Measurements from ENCODE around the gene SIRT2. TPM values are rescaled to one million over a fixed set of nuclear protein-coding genes. Genes with fewer than 3 reads are reported as not detected.

SIRT2 gene
- total and polyA plus RNA-seq, 2 of the 13 experiments (the other 11 are each of a cell fraction or from before 2014, with no cell fraction given): 22.3 to 26.1 TPM

DNA sequence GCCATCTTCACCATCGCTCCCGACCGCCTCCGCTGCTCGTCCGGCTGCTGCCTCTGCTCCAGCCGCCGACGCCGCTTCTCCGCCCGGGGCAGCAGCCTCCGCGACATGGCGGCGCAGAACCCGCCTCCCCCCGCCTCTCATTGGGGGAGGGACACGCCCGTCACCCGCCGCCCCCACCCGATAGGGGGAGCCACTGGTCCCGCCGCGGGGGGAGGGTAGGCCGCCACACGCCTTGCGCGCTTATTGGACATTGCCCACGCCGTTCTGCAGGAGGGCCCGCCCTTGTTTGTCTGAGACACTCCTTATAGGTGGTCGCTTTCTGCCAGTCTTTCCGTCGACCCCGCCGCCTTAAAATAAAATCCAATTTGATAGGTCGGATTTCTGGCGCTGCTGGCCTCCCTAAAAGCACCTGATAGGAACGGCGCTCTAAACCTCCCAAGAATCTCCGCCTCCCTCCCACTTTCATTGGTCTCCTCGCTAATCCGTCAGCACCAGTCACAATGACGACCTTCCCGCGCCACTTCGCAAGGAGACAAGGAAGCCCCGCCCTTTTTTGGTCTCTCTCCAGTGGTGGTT, 49.5 kb downstream of the SIRT2 start, which contains the start of gene HNRNPL (continued):
- TF ChIP-seq BRD4 (CRISPR knock-in tag; IDR thresholded peaks at IDR 0.05) (no peak; the same call in 1 of the 2 replicates), NONO (IDR thresholded peaks at IDR 0.05) (no peak), NONO (CRISPR knock-in tag; conservative IDR thresholded peaks at IDR 0.05) (peak; percentile 80), SP5 (CRISPR knock-in tag; IDR thresholded peaks at IDR 0.05; ENCODE audit: borderline replicate concordance, low read depth) (peak; percentile 55; the same call in 1 of the 2 replicates), FOXO1 (CRISPR knock-in tag; IDR thresholded peaks at IDR 0.05) (0 out of 2 replicates have a peak, but pooled peaks have one; percentile 12), POLR2A (IDR thresholded peaks at IDR 0.05; ENCODE audit: insufficient read depth in 1 of 2, low read depth in 2 of 2, low read length in 2 of 2) (peak; percentile 67 to 80; a peak in 3 of 4 replicates), MAFK (conservative IDR thresholded peaks at IDR 0.05 in 1 of 2, IDR thresholded peaks at IDR 0.05 in 1 of 2; ENCODE audit: low read length in 2 of 2) (no peak), ZNF772 (CRISPR knock-in tag; IDR thresholded peaks at IDR 0.05) (0 out of 2 replicates have a peak, but pooled peaks have one; percentile 45), MTA3 (CRISPR knock-in tag; IDR thresholded peaks at IDR 0.05) (no peak), ZNF343 (CRISPR knock-in tag; IDR thresholded peaks at IDR 0.05) (no peak), ZNF225 (CRISPR knock-in tag; IDR thresholded peaks at IDR 0.05) (no peak), SRF (IDR thresholded peaks at IDR 0.05; ENCODE audit: low read depth, low read length) (peak; percentile 67; the same call in 1 of the 2 replicates), ZSCAN21 (CRISPR knock-in tag; IDR thresholded peaks at IDR 0.05; ENCODE audit: borderline replicate concordance) (peak; percentile 63; the same call in 1 of the 2 replicates), PHB2 (IDR thresholded peaks at IDR 0.05; ENCODE audit: partially characterized antibody) (no peak), TOE1 (CRISPR knock-in tag; IDR thresholded peaks at IDR 0.05) (no peak), CBX2 (IDR thresholded peaks at IDR 0.05; ENCODE audit: low read depth, low read length) (no peak), CBX2 (CRISPR knock-in tag; IDR thresholded peaks at IDR 0.05; ENCODE audit: low read depth) (no peak), ZFP37 (CRISPR knock-in tag; IDR thresholded peaks at IDR 0.05; ENCODE audit: borderline replicate concordance) (no peak), ZNF235 (CRISPR knock-in tag; IDR thresholded peaks at IDR 0.05; ENCODE audit: borderline replicate concordance) (no peak; the same call in 1 of the 2 replicates), SPEN (CRISPR knock-in tag; IDR thresholded peaks at IDR 0.05; ENCODE audit: low read depth) (0 out of 2 replicates have a peak, but pooled peaks have one; percentile 75)
- TF ChIP-seq, protein P1, sequence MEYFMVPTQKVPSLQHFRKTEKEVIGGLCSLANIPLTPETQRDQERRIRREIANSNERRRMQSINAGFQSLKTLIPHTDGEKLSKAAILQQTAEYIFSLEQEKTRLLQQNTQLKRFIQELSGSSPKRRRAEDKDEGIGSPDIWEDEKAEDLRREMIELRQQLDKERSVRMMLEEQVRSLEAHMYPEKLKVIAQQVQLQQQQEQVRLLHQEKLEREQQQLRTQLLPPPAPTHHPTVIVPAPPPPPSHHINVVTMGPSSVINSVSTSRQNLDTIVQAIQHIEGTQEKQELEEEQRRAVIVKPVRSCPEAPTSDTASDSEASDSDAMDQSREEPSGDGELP (IDR thresholded peaks at IDR 0.05; ENCODE audit: borderline replicate concordance, low read depth): peak; percentile 48; the same call in 1 of the 2 replicates
- TF ChIP-seq, protein P2, sequence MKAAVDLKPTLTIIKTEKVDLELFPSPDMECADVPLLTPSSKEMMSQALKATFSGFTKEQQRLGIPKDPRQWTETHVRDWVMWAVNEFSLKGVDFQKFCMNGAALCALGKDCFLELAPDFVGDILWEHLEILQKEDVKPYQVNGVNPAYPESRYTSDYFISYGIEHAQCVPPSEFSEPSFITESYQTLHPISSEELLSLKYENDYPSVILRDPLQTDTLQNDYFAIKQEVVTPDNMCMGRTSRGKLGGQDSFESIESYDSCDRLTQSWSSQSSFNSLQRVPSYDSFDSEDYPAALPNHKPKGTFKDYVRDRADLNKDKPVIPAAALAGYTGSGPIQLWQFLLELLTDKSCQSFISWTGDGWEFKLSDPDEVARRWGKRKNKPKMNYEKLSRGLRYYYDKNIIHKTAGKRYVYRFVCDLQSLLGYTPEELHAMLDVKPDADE (CRISPR knock-in tag; IDR thresholded peaks at IDR 0.05): no peak
- TF ChIP-seq, protein P3, sequence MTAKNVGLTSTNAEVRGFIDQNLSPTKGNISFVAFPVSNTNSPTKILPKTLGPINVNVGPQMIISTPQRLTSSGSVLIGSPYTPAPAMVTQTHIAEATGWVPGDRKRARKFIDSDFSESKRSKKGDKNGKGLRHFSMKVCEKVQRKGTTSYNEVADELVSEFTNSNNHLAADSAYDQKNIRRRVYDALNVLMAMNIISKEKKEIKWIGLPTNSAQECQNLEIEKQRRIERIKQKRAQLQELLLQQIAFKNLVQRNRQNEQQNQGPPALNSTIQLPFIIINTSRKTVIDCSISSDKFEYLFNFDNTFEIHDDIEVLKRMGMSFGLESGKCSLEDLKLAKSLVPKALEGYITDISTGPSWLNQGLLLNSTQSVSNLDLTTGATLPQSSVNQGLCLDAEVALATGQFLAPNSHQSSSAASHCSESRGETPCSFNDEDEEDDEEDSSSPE (CRISPR knock-in tag; IDR thresholded peaks at IDR 0.05): peak; percentile 85
- TF ChIP-seq, protein P4, sequence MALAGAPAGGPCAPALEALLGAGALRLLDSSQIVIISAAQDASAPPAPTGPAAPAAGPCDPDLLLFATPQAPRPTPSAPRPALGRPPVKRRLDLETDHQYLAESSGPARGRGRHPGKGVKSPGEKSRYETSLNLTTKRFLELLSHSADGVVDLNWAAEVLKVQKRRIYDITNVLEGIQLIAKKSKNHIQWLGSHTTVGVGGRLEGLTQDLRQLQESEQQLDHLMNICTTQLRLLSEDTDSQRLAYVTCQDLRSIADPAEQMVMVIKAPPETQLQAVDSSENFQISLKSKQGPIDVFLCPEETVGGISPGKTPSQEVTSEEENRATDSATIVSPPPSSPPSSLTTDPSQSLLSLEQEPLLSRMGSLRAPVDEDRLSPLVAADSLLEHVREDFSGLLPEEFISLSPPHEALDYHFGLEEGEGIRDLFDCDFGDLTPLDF (CRISPR knock-in tag; IDR thresholded peaks at IDR 0.05): peak; percentile 82
- TF ChIP-seq, protein P5, sequence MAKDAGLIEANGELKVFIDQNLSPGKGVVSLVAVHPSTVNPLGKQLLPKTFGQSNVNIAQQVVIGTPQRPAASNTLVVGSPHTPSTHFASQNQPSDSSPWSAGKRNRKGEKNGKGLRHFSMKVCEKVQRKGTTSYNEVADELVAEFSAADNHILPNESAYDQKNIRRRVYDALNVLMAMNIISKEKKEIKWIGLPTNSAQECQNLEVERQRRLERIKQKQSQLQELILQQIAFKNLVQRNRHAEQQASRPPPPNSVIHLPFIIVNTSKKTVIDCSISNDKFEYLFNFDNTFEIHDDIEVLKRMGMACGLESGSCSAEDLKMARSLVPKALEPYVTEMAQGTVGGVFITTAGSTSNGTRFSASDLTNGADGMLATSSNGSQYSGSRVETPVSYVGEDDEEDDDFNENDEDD (CRISPR knock-in tag; IDR thresholded peaks at IDR 0.05; ENCODE audit: borderline replicate concordance): peak; percentile 81; the same call in 1 of the 2 replicates

Measured in HepG2 (cell line).